K562 (cell line): ENCODE measurements around the gene PILRA. TPM values are rescaled to one million over a fixed set of nuclear protein-coding genes. Genes with fewer than 3 reads are reported as not detected.

Source experiments
- ATAC-seq: fragments of 200-7000 bp; cut with Tn5 transposase; 3 replicates; pipeline ENCODE4 v1.9.1; 2020; ENCODE audit warnings: moderate library complexity
- BruUV-seq: library from RNA; stranded (reverse); fragments of 400-500 nt; replicated peaks from 2 replicates; lab custom pipeline; 2021; lab: Mats Ljungman, UMichigan
- CTCF ChIA-PET: fragments of 300-600 bp; formaldehyde crosslinking; extraction: SDS; loops from one replicate; lab custom pipeline; 2021; ENCODE audit warnings: low intra/inter-chr PET ratio; lab: Yijun Ruan, JAX
- POLR2A ChIA-PET: fragments of 300-600, 350-650 bp; sonication (Branson Sonifier 250); formaldehyde crosslinking; extraction: SDS; loops from one replicate; lab custom pipeline; 2021; ENCODE audit warnings: antibody characterized with exemption, inconsistent platforms; lab: Yijun Ruan, JAX
- DNase-seq, 4 experiments: peaks; one replicate each; pipeline versions ENCODE4 v3.0.0 to v3.0.0-alpha.2; 2011 to 2018; ENCODE audit warnings: low spot score in 3 of 4, mixed read lengths in 3 of 4; ENCODE audit errors: extremely low read depth in 1 of 4
- FAIRE-seq: peaks from 2 replicates; lab custom pipeline; 2011; peaks lifted over from hg19 to GRCh38; lab: Jason Lieb, UNC
- H2AFZ ChIP-seq: 2 replicates; pipeline ENCODE4 v1.6.0; 2011; ENCODE audit warnings: low read depth, low read length, control low read depth, inconsistent platforms
- H3K27ac ChIP-seq: fragments of 200-600 bp; 3 replicates; pipeline ENCODE4 v1.8.0; 2011; ENCODE audit warnings: low read depth, mild to moderate bottlenecking, control low read depth, inconsistent platforms, low read length, moderate library complexity, mixed read lengths; ENCODE audit errors: extremely low read depth
- H3K27me3 ChIP-seq, 2 experiments: fragments of 300-600 bp in 1 of 2; 2 replicates in 1 of 2; 3 replicates in 1 of 2; pipeline versions ENCODE4 v1.6.0 to v1.8.0; 2011; ENCODE audit warnings: inconsistent platforms in 2 of 2, low read length in 2 of 2, mild to moderate bottlenecking in 1 of 2, mixed read lengths in 1 of 2, moderate library complexity in 1 of 2; ENCODE audit not compliant: control insufficient read depth in 2 of 2, insufficient read depth in 2 of 2
- H3K36me3 ChIP-seq: fragments of 300-600 bp; 3 replicates; pipeline ENCODE4 v1.8.0; 2011; ENCODE audit warnings: mild to moderate bottlenecking, low read length, inconsistent platforms; ENCODE audit not compliant: control insufficient read depth, insufficient read depth
- H3K4me1 ChIP-seq, 2 experiments: fragments of 200-600 bp in 1 of 2; replicated peaks in 1 of 2; 2 replicates in 1 of 2; 3 replicates in 1 of 2; pipeline versions ENCODE4 v1.5.1 to v1.8.0; 2011; ENCODE audit warnings: inconsistent platforms in 2 of 2, low read length in 2 of 2, mild to moderate bottlenecking in 1 of 2, mixed read lengths in 1 of 2, moderate library complexity in 1 of 2; ENCODE audit not compliant: control insufficient read depth in 2 of 2, insufficient read depth in 2 of 2
- H3K4me2 ChIP-seq: 2 replicates; pipeline ENCODE4 v1.6.1; 2011; ENCODE audit warnings: low read length, control low read depth, inconsistent platforms, mixed read lengths; ENCODE audit not compliant: insufficient read depth
- H3K4me3 ChIP-seq: fragments of 200-600 bp; sonication (generic), shearing (Covaris generic); 2 replicates; pipeline ENCODE4 v1.5.1; 2016; ENCODE audit warnings: control low read depth, inconsistent platforms
- H3K79me2 ChIP-seq: fragments of 200-600 bp; 3 replicates; pipeline ENCODE4 v1.8.0; 2011; ENCODE audit warnings: low read length, inconsistent platforms; ENCODE audit not compliant: control insufficient read depth, insufficient read depth
- H3K9ac ChIP-seq, 2 experiments: 2 replicates each; pipeline versions ENCODE4 v1.6.0 to v1.6.1; 2011; ENCODE audit warnings: low read depth in 2 of 2, low read length in 2 of 2, control low read depth in 1 of 2, inconsistent platforms in 1 of 2, mild to moderate bottlenecking in 1 of 2, mixed read lengths in 1 of 2; ENCODE audit not compliant: insufficient read depth in 1 of 2
- H3K9me1 ChIP-seq: one replicate; pipeline ENCODE4 v1.6.0; 2011; ENCODE audit warnings: inconsistent platforms, mild to moderate bottlenecking, low read length, moderate library complexity; ENCODE audit not compliant: control insufficient read depth, insufficient read depth
- H3K9me3 ChIP-seq: replicated peaks from 2 replicates; pipeline ENCODE4 v1.5.1; 2011; ENCODE audit warnings: low read depth, low read length, inconsistent platforms; ENCODE audit not compliant: control insufficient read depth, insufficient read depth
- H4K20me1 ChIP-seq: replicated peaks from 2 replicates; pipeline ENCODE4 v1.6.1; 2011; ENCODE audit warnings: low read length, inconsistent platforms, mixed read lengths; ENCODE audit not compliant: control insufficient read depth, insufficient read depth
- HMG20A ChIP-seq: fragments of 450-650 bp; formaldehyde crosslinking; conservative IDR thresholded peaks from 2 replicates; pipeline ENCODE4 v1.4.0; 2020; ENCODE audit warnings: mild to moderate bottlenecking, mixed read lengths
- POLR2G ChIP-seq: fragments of 200-400 bp; formaldehyde crosslinking; IDR thresholded peaks from 2 replicates; pipeline ENCODE4 v1.6.1; 2017; ENCODE audit warnings: low read depth, mild to moderate bottlenecking, antibody characterized with exemption, low read length, moderate library complexity
- RBFOX2 ChIP-seq: fragments of 200-400 bp; formaldehyde crosslinking; IDR thresholded peaks from 2 replicates; pipeline ENCODE4 v1.6.1; 2017; ENCODE audit warnings: low read depth, mild to moderate bottlenecking, low read length, moderate library complexity
- SAP30 ChIP-seq: fragments of 200-600 bp; sonication (generic); IDR thresholded peaks from 2 replicates; pipeline ENCODE4 v1.6.1; 2012; ENCODE audit warnings: borderline replicate concordance, low read depth, mild to moderate bottlenecking, moderate library complexity, low read length, control low read depth, inconsistent platforms; ENCODE audit not compliant: insufficient read depth, poor library complexity, severe bottlenecking
- WGBS: fragments of 100-300 bp; shearing (Covaris generic); methylation state at CpG from one replicate; pipeline ENCODE4 v1.1.6; 2016; ENCODE audit warnings: low coverage, mixed read lengths; ENCODE audit not compliant: insufficient coverage; ENCODE audit errors: missing lambda C conversion rate; 5-methylcytosine and 5-hydroxymethylcytosine counted together
- in situ Hi-C: fragments of 300-500 bp; cut with MboI; formaldehyde crosslinking; loops from 4 replicates; pipeline ENCODE4 v1.15.0; 2018; ENCODE audit warnings: inconsistent platforms, mixed read lengths
- intact Hi-C: fragments of 100-400 bp; cut with micrococcal nuclease; formaldehyde crosslinking; loops from 2 replicates; pipeline ENCODE4 v1.14.2; 2022
- polyA plus RNA-seq, 8 experiments: library from polyadenylated mRNA; depleted of rRNA in 4 of 8; stranded (reverse) in 5 of 8; unstranded in 3 of 8; fragments of >200 nt; fragmentation: Nextera tagmentation in 2 of 8; fragmentation: Illumina TruSeq in 1 of 8; extraction: Ambion mirVana in 2 of 8; extraction: Trizol in 1 of 8; gene quantifications; 2 replicates each; pipeline versions ENCODE4 v1.2.1 to v1.2.3, GENCODE V29; 2011 to 2014; ENCODE audit warnings: inconsistent platforms in 1 of 8, missing spikeins in 1 of 8
- total RNA-seq, 7 experiments: library from RNA; depleted of rRNA in 6 of 7; stranded (reverse); fragments of >200 nt in 6 of 7; fragmentation: Illumina TruSeq in 2 of 7; extraction: Trizol in 2 of 7; gene quantifications; 2 replicates each; pipeline versions ENCODE4 v1.2.1 to v1.2.3, GENCODE V29; 2011 to 2021; ENCODE audit warnings: low replicate concordance in 1 of 7
- TF ChIP-seq, protein P1 (sequence below): fragments of 250-450 bp; sonication (Bioruptor Pico); IDR thresholded peaks from 2 replicates; pipeline ENCODE4 v1.6.1; 2021; ENCODE audit warnings: mild to moderate bottlenecking

Gene PILRA
- total and polyA plus RNA-seq, 9 of the 15 experiments (the other 6 are each of a cell fraction or from before 2014, with no cell fraction given): 0.13 to 1.8 (median 0.62) TPM

DNA sequence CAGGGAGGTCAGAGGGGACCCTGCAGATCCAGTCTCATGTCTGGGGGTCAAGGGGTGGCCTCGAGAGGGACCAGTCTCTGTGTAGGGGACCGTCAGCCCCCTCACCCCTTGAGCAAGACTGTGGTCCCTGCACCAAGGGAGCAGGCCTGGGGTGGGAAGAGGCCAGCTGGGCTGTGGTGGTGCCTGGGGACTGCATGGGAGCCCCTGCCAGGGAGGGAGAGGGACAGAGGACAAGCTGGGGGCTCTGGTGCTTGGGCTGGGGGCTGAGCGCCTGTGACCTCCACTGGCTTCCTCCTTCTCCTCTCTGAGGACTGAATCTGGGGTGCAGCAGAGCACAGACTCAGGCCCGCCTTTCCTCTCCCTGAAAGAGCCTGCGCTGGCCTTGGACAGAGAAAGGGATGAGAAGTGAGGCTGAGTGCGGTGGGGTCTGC is 16.1 kb upstream of the PILRA start:
- Histone ChIP-seq H3K4me1 (peaks cover 0 to 9% of the 10 kb centered on the region in 2 experiments; a peak in 1 of 5 replicates), H3K9ac (no peak overlapping the region), H3K4me3 (no peak overlapping the region), H4K20me1 (peaks cover 6% of the 10 kb centered on the region; the same call in 1 of the 2 replicates), H2AFZ (no peak overlapping the region), H3K27me3 (no peaks in the 10 kb centered on the region), H3K27ac (no peak overlapping the region), H3K79me2 (no peaks in the 10 kb centered on the region), H3K36me3 (peaks cover 98% of the 10 kb centered on the region), H3K4me2 (no peak overlapping the region), H3K9me3 (no peaks in the 10 kb centered on the region), H3K9me1 (no peaks in the 10 kb centered on the region)
- ChIA-PET CTCF (no interaction called here), POLR2A (interaction anchor here (0.8 to 1.2 kb wide), 2 partner anchors 10 to 72 kb away, joined by 3 to 4 read pairs; partner anchors contain the start of gene MEPCE)
- TF ChIP-seq RBFOX2 (peak; percentile 50; the same call in 1 of the 2 replicates), POLR2G (peak; percentile 67), SAP30 (no peak), HMG20A (CRISPR knock-in tag) (no peak)
- TF ChIP-seq, protein P1, sequence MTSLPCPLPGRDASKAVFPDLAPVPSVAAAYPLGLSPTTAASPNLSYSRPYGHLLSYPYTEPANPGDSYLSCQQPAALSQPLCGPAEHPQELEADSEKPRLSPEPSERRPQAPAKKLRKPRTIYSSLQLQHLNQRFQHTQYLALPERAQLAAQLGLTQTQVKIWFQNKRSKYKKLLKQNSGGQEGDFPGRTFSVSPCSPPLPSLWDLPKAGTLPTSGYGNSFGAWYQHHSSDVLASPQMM (CRISPR knock-in tag): no peak
- no peak for FAIRE-seq
- intact Hi-C loops (no loop called here), in situ Hi-C loops (no loop called here)
- no TSS peak for BruUV-seq
- 88% methylated on average over 4 of the region's 6 CpGs for WGBS
- DNase-seq: no peak
- ATAC-seq: no peak
